NCI-H146 treated with DMSO at 0.1 percent for 48 hours (cell line): Measurements from ENCODE around the gene LCA5L.
"Not testable (repeated sequence)": the region's sequence is repeated elsewhere in the genome, so short reads cannot be mapped to it uniquely, and the experiment has no call there.

Experiments
- DNase-seq: peaks from one replicate; lab custom pipeline; 2025; ENCODE audit not compliant: unreplicated experiment; lab: John Stamatoyannopoulos, UW

Gene LCA5L

DNA sequence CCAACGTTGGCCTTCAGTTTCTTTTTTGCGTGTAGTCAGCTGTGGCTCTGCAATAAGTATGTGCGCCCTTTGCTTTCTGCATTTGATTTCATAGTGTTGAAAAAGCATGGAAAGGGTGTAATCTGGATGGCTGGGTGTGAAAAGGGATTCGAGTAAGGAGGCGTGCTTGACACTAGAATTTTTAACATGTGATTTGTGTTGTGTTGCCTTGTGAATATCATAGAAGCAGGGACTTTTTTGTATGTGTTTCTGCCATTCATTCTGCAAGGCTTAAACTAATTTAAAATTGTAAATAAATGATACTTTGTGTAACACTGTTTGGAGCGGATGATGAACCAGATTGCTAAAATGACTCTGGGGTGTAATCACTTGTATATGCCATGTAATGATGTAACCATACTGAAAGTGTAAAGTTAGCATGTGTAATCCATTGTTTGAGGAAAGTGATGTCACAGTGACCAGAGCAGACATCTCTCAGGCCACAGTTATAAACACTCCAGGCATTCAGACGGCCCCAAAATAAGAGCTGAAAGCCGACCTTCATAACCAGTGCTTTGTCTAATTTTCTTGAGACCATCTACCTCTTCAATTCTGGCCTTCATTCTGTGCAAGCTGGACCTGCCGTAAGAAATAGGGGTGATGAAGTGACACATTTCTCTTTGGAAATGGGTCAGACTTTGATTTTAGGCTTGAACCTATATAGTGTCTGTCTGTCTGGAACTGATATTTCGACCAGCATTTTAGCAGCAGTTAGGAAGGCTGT is 6.8 kb upstream of the LCA5L start:
- no peak for DNase-seq

DNA sequence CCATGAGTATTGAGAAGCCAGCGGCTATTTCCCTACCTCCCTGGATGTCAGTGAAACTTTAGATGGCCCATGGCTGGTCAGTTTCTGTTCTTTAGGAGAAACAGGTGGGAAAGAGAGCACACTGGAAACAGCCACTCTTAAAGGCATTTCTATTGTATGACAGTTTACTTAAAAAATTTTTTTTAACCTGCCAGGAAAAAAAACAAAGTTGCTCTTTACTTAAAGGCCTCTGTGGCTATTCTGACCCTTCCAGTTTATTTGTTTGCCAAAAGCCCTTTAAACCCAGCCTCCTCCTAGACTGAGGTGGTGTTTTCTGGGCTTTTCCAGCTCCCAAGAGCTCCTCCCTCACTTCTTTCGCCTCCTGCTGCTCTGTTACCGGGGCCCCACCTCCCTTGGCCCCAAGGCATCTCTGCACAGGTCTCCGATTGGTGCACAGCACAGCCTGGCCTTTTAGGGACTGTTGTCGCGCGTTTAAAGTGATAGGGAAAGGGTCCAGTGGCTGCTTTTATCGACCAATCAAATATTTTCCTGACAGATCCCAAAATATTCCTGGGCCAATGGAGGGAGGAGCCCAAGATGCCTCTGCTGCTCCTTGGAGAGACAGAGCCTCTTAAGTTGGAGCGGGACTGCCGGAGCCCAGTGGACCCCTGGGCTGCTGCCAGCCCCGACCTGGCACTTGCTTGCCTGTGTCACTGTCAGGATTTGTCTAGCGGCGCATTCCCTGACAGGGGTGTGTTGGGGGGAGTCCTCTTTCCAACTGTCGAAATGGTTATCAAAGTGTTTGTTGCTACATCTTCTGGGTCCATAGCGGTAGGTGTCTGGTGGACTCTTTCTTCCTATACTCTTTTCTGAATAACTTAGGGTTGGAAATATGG is 6.0 kb upstream of the LCA5L start, which contains the start of gene SH3BGR:
TSS of gene SH3BGR (plus strand) at position 639 of the 875 bp plus-strand sequence. CDS start at position 766, 127 bp downstream.
- DNase-seq: no peak

- DNase-seq: no peak
These were observed 1.7 kb upstream of the LCA5L start for GRCh38 chr21:39447264-39447663.

- DNase-seq: no peak
These were observed 977 bp downstream of the LCA5L start for GRCh38 chr21:39444421-39445180.

DNA sequence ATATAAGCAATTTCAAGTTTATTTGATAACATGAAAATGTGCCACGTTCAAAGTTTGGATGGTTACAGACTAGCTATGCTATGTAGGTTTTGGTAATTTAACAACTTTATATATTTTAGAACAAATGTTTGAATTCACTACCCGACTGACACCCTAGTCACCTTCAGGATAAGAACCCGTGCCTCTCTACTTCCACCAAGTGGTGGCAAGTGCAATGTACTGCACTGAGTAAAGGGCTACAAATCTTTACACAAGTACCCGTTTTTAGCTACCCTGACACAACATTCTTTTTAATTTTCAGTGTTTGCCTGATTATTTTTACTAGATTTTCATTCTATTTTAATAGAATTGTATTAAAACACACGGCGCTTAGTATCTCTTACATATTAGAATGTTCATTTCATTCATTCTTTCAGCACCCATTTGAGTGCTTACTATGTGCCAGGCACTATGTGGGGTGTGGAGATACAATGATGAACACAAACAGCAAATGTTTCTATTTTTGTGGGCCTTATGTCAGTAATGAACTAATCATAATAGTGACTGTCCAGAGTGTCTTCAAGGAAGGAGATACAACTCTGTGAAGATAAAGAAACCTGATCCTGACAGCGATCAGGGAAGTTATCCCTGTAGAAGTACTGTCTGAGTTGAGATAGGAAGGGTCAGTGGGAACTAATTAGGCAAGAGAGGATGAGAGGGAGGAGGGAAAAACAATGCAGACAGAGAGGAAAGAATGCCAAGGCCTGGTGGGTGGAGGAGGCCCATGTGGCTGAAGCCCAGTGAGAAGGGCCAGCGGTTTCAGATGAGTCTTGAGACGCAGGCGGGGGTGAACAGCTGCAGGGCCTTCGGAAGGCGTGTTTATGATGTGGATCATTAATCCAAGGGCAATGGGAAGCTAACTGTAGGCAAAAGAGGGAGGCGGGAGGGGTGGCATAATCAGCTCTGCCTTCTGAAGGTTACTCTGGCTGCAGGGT is 3.8 kb downstream of the LCA5L start:
- no peak for DNase-seq

- no peak for DNase-seq
These were observed 6.3 kb downstream of the LCA5L start for GRCh38 chr21:39439232-39439631.

- DNase-seq: no peak
These were observed 10.6 kb downstream of the LCA5L start for GRCh38 chr21:39434950-39435349.

DNA sequence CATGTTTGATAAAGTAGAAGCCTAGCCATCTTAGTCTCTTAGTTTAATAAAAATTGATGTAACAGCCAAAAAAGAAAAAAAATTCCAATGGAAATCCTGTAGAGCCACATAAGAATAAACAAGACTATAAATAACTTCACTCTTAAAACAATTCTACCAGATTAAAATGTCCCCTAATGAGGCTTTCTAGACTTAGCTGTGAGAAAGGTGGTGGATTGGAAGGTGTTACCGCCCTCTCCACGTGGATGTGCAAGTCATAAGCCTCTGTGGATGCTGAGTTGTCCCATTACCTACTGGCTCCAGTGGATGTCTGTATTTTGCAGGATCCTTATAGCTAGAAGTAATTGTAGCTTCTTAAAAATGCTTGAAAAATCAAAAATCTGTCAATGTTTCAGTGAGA is 14.6 kb downstream of the LCA5L start:
- DNase-seq: no peak

GRCh38 chr21:39430457-39430856 is 15.1 kb downstream of the LCA5L start:
- no peak for DNase-seq

DNA sequence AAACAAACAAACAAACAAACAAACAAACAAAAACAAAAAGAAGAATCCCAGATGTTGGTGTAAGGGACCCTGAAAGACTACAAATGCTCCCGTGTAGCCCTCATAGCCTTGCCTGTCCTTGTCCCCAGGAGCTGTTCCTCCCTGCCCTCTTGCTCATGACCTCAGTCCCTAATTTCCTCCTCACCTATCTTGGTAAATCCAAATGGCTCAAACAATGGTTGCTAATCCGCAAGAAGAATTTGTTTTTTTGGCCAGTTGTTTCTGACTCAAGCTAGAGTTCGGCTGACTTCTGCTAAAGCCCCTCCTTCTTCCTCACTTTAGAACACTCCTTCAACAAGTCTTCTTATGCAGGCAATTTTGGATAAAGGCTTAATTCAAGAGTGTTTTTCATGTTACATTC is 15.6 kb downstream of the LCA5L start:
- DNase-seq: no peak

DNA sequence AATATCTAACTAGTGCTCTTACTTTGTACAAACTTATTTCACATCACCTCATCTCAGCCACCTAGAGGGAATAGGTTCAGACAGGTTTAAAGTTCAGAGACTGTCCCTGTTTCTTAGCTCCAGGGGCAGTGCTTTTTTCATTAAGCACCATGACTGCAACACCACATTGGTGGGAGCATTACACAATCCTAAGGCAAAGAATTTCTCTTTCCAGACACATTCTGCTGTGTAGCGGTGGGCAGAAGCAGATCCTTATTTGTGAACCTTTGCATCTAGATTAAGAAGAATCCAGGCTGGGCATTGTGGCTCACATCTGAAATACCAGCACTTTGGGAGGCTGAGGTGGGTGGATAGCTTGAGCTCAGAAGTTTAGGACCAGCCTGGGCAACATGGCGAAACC is 16.1 kb downstream of the LCA5L start:
- no peak for DNase-seq

DNA sequence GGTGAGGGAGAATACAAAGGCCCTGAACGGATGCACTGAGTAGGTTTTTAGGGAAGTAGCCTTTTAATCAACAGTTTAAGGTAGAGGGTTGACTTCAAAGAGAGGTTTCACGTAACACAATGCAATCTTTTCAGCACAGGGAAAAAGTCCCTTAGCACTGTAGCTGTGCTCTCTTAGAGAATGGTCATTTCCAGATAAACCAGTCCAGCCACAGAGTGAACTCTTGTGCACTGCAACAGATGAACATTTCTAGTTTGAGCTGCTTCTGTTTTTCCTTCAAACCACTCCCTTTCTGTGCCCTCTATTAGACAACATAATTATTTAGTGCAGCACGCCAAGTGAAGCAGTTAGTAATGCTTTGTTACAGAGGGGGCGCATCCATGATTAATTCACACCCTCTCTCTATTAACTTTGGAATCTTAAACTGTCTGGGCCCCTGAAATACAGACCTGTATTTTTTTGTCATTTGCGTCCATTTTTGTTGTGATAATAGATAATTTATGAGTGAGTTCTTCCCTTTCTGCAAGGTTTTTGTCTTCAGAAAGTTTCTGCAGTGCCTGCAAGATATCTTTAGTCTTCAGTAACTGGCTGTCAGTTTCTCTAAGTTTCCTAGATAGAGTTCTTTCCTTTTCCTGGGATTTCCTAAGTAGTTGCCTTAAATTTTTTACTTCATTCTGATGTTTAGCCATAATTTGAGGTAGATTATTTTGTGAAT is 22.9 kb downstream of the LCA5L start:
- DNase-seq: no peak

- DNase-seq: not testable (repeated sequence)
These were observed 26.4 kb downstream of the LCA5L start for GRCh38 chr21:39419204-39419603.

DNA sequence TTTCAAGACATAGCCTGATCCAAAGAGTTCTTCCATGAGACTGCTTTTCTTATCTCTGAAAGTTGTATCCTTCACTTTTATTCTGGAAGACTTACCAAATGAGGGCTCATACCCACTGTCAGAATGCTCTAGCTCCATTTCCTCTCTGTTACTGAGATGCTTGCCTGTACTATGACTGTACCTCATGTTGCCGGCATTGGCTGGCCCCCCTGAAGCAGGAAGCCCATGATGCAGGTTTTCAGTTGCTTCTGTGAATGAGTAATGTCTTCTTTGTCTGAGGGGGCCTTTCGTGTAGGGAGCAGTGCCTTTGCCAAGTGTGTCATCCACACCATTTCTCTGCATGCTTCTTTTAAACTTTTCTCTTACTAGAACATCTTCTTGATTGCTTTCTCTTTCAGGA is 39.5 kb downstream of the LCA5L start:
- no peak for DNase-seq

GRCh38 chr21:39400173-39400572 is 45.4 kb downstream of the LCA5L start:
- DNase-seq: no peak

DNA sequence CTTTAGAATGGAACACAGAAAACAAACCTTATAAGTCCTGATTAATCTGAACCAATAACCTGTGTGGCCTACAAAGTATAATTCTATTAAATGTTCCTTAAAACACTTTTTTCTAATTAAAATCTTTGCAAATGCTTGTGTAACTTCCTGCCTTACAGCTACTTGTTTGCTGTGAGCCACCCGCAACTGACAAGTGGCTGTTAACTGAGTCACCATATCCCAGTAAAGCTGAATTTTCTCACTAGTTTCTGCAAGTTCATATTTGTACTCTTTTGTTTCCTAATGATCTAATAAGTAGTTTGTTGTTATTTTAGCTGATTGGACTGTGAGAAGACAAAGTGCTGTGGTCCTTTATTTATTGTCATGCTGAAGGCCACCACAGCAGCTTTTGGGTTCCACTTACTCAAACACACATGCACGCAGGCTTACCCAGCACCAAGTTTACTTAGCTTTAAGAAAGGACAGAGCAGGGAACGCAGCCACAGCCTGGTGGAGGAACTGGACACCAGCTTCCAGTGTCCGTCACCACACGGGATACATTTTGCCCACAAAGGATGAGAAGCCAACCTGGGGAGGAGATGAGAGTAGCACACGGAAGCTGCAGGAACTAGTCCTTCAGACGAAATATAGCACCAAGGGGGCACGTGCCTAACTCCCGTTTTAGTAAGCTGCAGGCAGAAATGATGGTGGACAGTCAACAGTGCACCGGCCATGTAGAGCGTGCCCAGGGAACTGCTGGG is 47.8 kb downstream of the LCA5L start:
- no peak for DNase-seq

- DNase-seq: no peak
These were observed 52.6 kb downstream of the LCA5L start for GRCh38 chr21:39392981-39393380.

- no peak for DNase-seq
These were observed 55.3 kb downstream of the LCA5L start for GRCh38 chr21:39390212-39390765.

DNA sequence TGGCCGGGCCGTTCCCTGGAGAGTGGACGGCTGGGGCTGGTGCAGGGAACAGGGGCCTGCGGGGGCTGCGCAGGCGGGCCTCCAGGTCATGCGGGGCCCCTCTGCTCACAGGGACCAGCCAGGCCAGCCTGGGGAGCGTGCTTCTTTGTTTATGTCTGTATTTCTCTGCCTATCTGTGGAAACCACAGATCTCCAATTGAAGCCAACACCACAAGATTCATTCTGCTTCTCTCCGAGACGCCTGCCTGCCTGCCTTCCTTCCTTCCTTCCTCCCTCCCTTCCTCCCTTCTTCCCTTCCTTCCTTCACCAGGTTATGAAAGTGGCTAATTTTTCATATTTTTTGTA is 56.8 kb downstream of the LCA5L start:
- no peak for DNase-seq
